NCI-H2029 treated with DMSO at 0.1 percent for 48 hours (cell line): Measurements from ENCODE around the gene EXOC1L.
"Not testable (repeated sequence)": the region's sequence is repeated elsewhere in the genome, so short reads cannot be mapped to it uniquely, and the experiment has no call there.

Source experiments
- DNase-seq: peaks from one replicate; lab custom pipeline; 2025; lab: John Stamatoyannopoulos, UW

The EXOC1L gene

GRCh38 chr4:55838356-55838755 is 18.8 kb downstream of the EXOC1L start:
- no peak for DNase-seq

- DNase-seq: no peak
Observed at GRCh38 chr4:55838952-55839351, 19.4 kb downstream of the EXOC1L start.

GRCh38 chr4:55840956-55841355 is 21.4 kb downstream of the EXOC1L start:
- no peak for DNase-seq

GRCh38 chr4:55841373-55842239 is 22.0 kb downstream of the EXOC1L start:
- not testable (repeated sequence) for DNase-seq

- DNase-seq: not testable (repeated sequence)
Observed at GRCh38 chr4:55842312-55842711, 22.7 kb downstream of the EXOC1L start.

- DNase-seq: no peak
Observed at GRCh38 chr4:55849724-55850123, 30.1 kb downstream of the EXOC1L start.

GRCh38 chr4:55851885-55852284 is 32.3 kb downstream of the EXOC1L start:
- DNase-seq: no peak

- peak; percentile 95 for DNase-seq
Observed at GRCh38 chr4:55853484-55854046, 34.0 kb downstream of the EXOC1L start, which contains the start of gene EXOC1. TSS of gene EXOC1 (plus strand) at chr4:55853648. CDS start at chr4:55858324, 4,676 bp downstream.

GRCh38 chr4:55854129-55854528 is 34.5 kb downstream of the EXOC1L start:
- no peak for DNase-seq

- DNase-seq: no peak
Observed at GRCh38 chr4:55857586-55857985, 38.0 kb downstream of the EXOC1L start.

- no peak for DNase-seq
Observed at GRCh38 chr4:55859711-55860110, 40.1 kb downstream of the EXOC1L start.

- no peak for DNase-seq
Observed at GRCh38 chr4:55864577-55865223, 45.1 kb downstream of the EXOC1L start.

- no peak for DNase-seq
Observed at GRCh38 chr4:55865228-55865806, 45.7 kb downstream of the EXOC1L start.

GRCh38 chr4:55866290-55866907 is 46.8 kb downstream of the EXOC1L start:
- no peak for DNase-seq

- peak; percentile 51 for DNase-seq
Observed at GRCh38 chr4:55866973-55867574, 47.5 kb downstream of the EXOC1L start.

- DNase-seq: no peak
Observed at GRCh38 chr4:55868581-55869090, 49.0 kb downstream of the EXOC1L start.

- DNase-seq: no peak
Observed at GRCh38 chr4:55871299-55871800, 51.8 kb downstream of the EXOC1L start.

GRCh38 chr4:55874831-55875230 is 55.2 kb downstream of the EXOC1L start:
- no peak for DNase-seq

- no peak for DNase-seq
Observed at GRCh38 chr4:55876387-55876786, 56.8 kb downstream of the EXOC1L start.

GRCh38 chr4:55879224-55879623 is 59.6 kb downstream of the EXOC1L start:
- DNase-seq: no peak

- DNase-seq: no peak
Observed at GRCh38 chr4:55880652-55881280, 61.2 kb downstream of the EXOC1L start.
